GM18502 (cell line): Measurements from ENCODE around the gene ARHGDIB.

Experiments
- ATAC-seq: cut with Tn5 transposase; IDR thresholded peaks from one replicate; pipeline ENCODE4 v1.9.1; 2021; ENCODE audit warnings: mild to moderate bottlenecking; ENCODE audit not compliant: unreplicated experiment, poor library complexity

Gene ARHGDIB

GRCh38 chr12:14936224-14936861 is 25.1 kb downstream of the ARHGDIB start:
- no peak for ATAC-seq

- no peak for ATAC-seq
Measured at GRCh38 chr12:14935031-14935430, 26.4 kb downstream of the ARHGDIB start.

- ATAC-seq = no peak
Measured at GRCh38 chr12:14934511-14934910, 26.9 kb downstream of the ARHGDIB start.

- no peak for ATAC-seq
Measured at GRCh38 chr12:14931791-14932560, 29.4 kb downstream of the ARHGDIB start.

- ATAC-seq = no peak
Measured at GRCh38 chr12:14931359-14931758, 30.0 kb downstream of the ARHGDIB start.

GRCh38 chr12:14930299-14930698 is 31.1 kb downstream of the ARHGDIB start:
- no peak for ATAC-seq

GRCh38 chr12:14928931-14929330 is 32.5 kb downstream of the ARHGDIB start:
- no peak for ATAC-seq

GRCh38 chr12:14927267-14927666 is 34.1 kb downstream of the ARHGDIB start:
- peak; percentile 63 for ATAC-seq

- no peak for ATAC-seq
Measured at GRCh38 chr12:14924541-14924940, 36.9 kb downstream of the ARHGDIB start.

GRCh38 chr12:14923944-14924343 is 37.5 kb downstream of the ARHGDIB start:
- no peak for ATAC-seq

- ATAC-seq = peak; percentile 71
Measured at GRCh38 chr12:14921218-14921617, 40.2 kb downstream of the ARHGDIB start.

- peak; percentile 79 for ATAC-seq
Measured at GRCh38 chr12:14920475-14921126, 40.8 kb downstream of the ARHGDIB start.

GRCh38 chr12:14919455-14919854 is 41.9 kb downstream of the ARHGDIB start:
- ATAC-seq = no peak

- ATAC-seq = no peak
Measured at GRCh38 chr12:14915736-14916135, 45.7 kb downstream of the ARHGDIB start.

GRCh38 chr12:14913381-14913781 is 48.0 kb downstream of the ARHGDIB start:
- no peak for ATAC-seq

GRCh38 chr12:14911131-14911530 is 50.3 kb downstream of the ARHGDIB start:
- ATAC-seq = no peak

- ATAC-seq = no peak
Measured at GRCh38 chr12:14910090-14910915, 51.1 kb downstream of the ARHGDIB start.

- no peak for ATAC-seq
Measured at GRCh38 chr12:14907953-14908352, 53.4 kb downstream of the ARHGDIB start.

- ATAC-seq = no peak
Measured at GRCh38 chr12:14906114-14906513, 55.3 kb downstream of the ARHGDIB start.

- no peak for ATAC-seq
Measured at GRCh38 chr12:14905269-14906004, 56.0 kb downstream of the ARHGDIB start.
